Activated CD8-positive, alpha-beta T cell treated with anti-CD3 and anti-CD28 coated beads, Interleukin-2, amount 10 ng/mL, durations not matched to agents 7 days and 5 days (primary cell): ENCODE data around the gene NLE1. TPM values are rescaled to one million over a fixed set of nuclear protein-coding genes. Genes with fewer than 3 reads are reported as not detected.
"Not testable (repeated sequence)": the region's sequence is repeated elsewhere in the genome, so short reads cannot be mapped to it uniquely, and the experiment has no call there.

Source experiments
- ATAC-seq: fragments of 150-1000 bp; cut with Tn5 transposase; one replicate; pipeline ENCODE4 v1.10.0; 2021; ENCODE audit warnings: moderate library complexity
- CTCF ChIA-PET: fragments of 350-600 bp; sonication (Branson Sonifier 250); formaldehyde crosslinking; loops from one replicate; lab custom pipeline; 2021; ENCODE audit warnings: antibody characterized with exemption; lab: Charles Lee
- POLR2A ChIA-PET: fragments of 350-600 bp; sonication (Branson Sonifier 250); formaldehyde crosslinking; loops from one replicate; lab custom pipeline; 2021; ENCODE audit warnings: antibody characterized with exemption; lab: Charles Lee
- DNase-seq: peaks from one replicate; pipeline ENCODE4 v3.0.0-alpha.2; 2020
- H3K27ac Mint-ChIP-seq: one replicate; pipeline ENCODE4 v1.8.0; 2021; ENCODE audit warnings: mild to moderate bottlenecking, mixed read lengths
- H3K27me3 Mint-ChIP-seq: one replicate; pipeline ENCODE4 v1.8.0; 2021; ENCODE audit warnings: low read depth, mixed read lengths
- H3K36me3 Mint-ChIP-seq: one replicate; pipeline ENCODE4 v1.8.0; 2021; ENCODE audit warnings: low read depth, mixed read lengths
- H3K4me1 Mint-ChIP-seq: one replicate; pipeline ENCODE4 v1.8.0; 2021; ENCODE audit warnings: low read depth, mixed read lengths
- H3K4me3 Mint-ChIP-seq: one replicate; pipeline ENCODE4 v1.8.0; 2021; ENCODE audit warnings: mild to moderate bottlenecking, mixed read lengths
- H3K9me3 Mint-ChIP-seq: one replicate; pipeline ENCODE4 v1.8.0; 2022; ENCODE audit warnings: mixed read lengths; ENCODE audit not compliant: insufficient read depth
- total RNA-seq, 2 experiments: library from RNA; stranded (reverse); gene quantifications; one replicate each; pipeline ENCODE4 v1.2.3, GENCODE V29; 2021

Gene NLE1
- 10 to 100 TPM; 22.1 to 23.3 TPM for total RNA-seq

- DNase-seq (peak; percentile 91), ATAC-seq (peak; percentile 95)
- CTCF ChIA-PET = interaction anchor here (0.6 to 2.6 kb wide), 15 partner anchors 11 to 622 kb away, joined by 3 to 9 read pairs (median 4); partner anchors contain the start of genes RAD51D and SLFN12L
- H3K36me3 Mint-ChIP-seq = peaks cover 20% of the 10 kb centered on the region
- H3K4me3 Mint-ChIP-seq = peak within 1 kb of the TSS; percentile 82
- H3K9me3 Mint-ChIP-seq = no peaks in the 10 kb centered on the region
- H3K4me1 Mint-ChIP-seq = peaks cover 21% of the 10 kb centered on the region
- peak within 1 kb of the TSS; percentile 80 for H3K27ac Mint-ChIP-seq
- POLR2A ChIA-PET = interaction anchor here (0.8 to 1.5 kb wide), 6 partner anchors 52 to 396 kb away, joined by 3 to 7 read pairs (median 3); partner anchors contain the start of genes SLFN12L and SLFN5
- no peaks in the 10 kb centered on the region for H3K27me3 Mint-ChIP-seq
Observed at GRCh38 chr17:35141681-35142466, at the start of gene NLE1. Gene NLE1 (minus strand): TSS chr17:35142303. CDS start chr17:35142275, 28 bp downstream.

DNA sequence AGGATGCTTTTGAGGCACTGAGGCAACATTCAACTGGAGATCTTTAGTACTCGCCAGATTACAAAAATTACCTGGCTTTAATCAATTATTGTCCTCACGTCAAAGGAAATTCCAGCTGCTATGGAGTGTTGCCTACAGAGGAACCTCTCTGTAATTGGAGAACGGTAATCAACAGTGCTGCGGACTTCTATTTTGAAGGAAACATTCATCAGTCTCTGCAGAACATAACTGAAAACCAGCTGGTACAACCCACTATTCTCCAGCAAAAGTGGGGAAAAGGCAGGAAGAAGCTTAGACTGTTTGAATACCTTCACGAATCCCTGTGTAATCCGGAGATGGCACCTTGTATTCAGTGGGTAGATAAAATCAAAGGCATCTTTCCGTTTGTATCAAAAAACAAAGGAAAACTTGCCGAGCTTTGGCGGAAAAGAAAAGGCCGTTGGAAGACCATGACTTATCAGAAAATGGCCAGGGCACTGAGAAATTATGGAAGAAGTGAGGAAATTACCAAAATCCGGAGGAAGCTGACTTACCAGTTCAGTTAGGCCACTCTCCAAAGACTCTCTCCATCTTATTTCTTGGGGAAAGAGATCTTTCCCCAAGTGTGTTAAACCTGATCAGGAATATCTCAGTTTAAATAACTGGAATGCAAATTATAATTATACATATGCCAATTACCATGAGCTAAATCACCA, 49.0 kb upstream of the NLE1 start:
- POLR2A ChIA-PET = interaction anchor here (1.2 to 3.8 kb wide), 2 partner anchors 23 to 50 kb away, joined by 6 to 36 read pairs; partner anchors contain the start of gene SLFN5
- H3K9me3 Mint-ChIP-seq = peaks cover 3% of the 10 kb centered on the region
- H3K36me3 Mint-ChIP-seq = peaks cover 12% of the 10 kb centered on the region
- no peaks in the 10 kb centered on the region for H3K27me3 Mint-ChIP-seq
- H3K27ac Mint-ChIP-seq = no peak overlapping the region
- peak; percentile 13 for DNase-seq
- H3K4me3 Mint-ChIP-seq = no peak overlapping the region
- ATAC-seq = no peak
- peaks cover 49% of the 10 kb centered on the region for H3K4me1 Mint-ChIP-seq
- CTCF ChIA-PET = interaction anchor here (1.2 to 2.8 kb wide), 3 partner anchors 20 to 50 kb away, joined by 3 to 9 read pairs (median 6); no protein-coding TSS in a partner anchor

DNA sequence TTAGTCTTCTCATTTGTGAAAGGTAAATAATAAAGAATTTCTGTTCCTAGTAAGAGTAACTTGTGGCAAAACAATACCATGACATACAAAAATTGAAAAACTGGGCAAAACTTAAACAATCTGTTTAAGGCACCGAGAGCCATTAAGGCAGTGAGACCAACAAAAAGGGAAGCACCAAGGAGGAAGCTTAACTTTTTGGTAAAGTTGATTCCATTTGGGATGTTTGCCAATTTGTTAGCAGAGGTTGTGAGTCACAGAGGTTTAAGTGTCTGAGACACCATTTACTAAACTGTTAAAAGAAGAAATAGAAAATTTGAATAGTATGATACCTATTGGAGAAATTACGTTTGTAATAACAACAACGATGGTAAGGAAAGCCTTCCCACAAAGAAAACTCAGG, 47.2 kb upstream of the NLE1 start:
- peak; percentile 7 for DNase-seq
- no peak for ATAC-seq
- ChIA-PET POLR2A (interaction anchor here (0.6 to 3.8 kb wide), 4 partner anchors 11 to 348 kb away, joined by 3 to 38 read pairs (median 20); partner anchors contain the start of genes SLFN12L and SLFN5), CTCF (interaction anchor here (0.6 to 2.8 kb wide), 2 partner anchors 9 to 52 kb away, joined by 3 to 9 read pairs; no protein-coding TSS in a partner anchor)
- H3K27ac Mint-ChIP-seq = no peak overlapping the region
- H3K4me1 Mint-ChIP-seq = peaks cover 55% of the 10 kb centered on the region
- H3K4me3 Mint-ChIP-seq = peak overlapping the region; percentile 58
- H3K27me3 Mint-ChIP-seq = no peaks in the 10 kb centered on the region
- H3K36me3 Mint-ChIP-seq = peaks cover 11% of the 10 kb centered on the region
- H3K9me3 Mint-ChIP-seq = no peaks in the 10 kb centered on the region

- Mint-ChIP-seq H3K27me3 (no peaks in the 10 kb centered on the region), H3K36me3 (peaks cover 11% of the 10 kb centered on the region), H3K4me1 (peaks cover 56% of the 10 kb centered on the region), H3K27ac (peak overlapping the region; percentile 78), H3K4me3 (peak overlapping the region; percentile 51), H3K9me3 (no peaks in the 10 kb centered on the region)
- ATAC-seq (peak; percentile 51), DNase-seq (peak; percentile 23)
- CTCF ChIA-PET = interaction anchor here (0.6 to 1.5 kb wide), 5 partner anchors 20 to 112 kb away, joined by 3 to 7 read pairs (median 3); partner anchors contain the start of gene SLFN5
- POLR2A ChIA-PET = interaction anchor here (0.6 to 3.8 kb wide), 5 partner anchors 10 to 347 kb away, joined by 3 to 38 read pairs (median 5); partner anchors contain the start of gene SLFN5
Observed at GRCh38 chr17:35188111-35188510, 46.0 kb upstream of the NLE1 start.

DNA sequence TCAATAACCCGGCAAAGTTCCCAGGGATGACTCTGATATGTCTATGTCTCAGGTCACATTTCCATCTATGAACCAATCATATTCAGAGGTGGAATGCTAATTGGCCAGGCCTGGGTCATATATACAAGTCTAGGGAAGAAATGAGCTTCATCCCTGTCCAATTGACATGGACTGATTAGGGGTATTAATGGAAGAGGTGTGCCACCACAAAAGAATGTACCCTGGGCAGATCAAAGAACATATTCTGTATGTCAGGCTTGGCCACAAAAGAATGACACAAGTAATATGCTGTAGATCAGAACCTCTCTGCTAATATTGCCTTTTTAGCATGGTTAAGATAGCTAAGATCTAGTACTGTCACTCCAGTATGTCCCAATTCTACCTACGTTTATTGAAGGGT, 45.4 kb upstream of the NLE1 start:
- POLR2A ChIA-PET = interaction anchor here (0.6 to 3.8 kb wide), 5 partner anchors 9 to 347 kb away, joined by 3 to 38 read pairs (median 5); partner anchors contain the start of gene SLFN5
- CTCF ChIA-PET = interaction anchor here (0.6 to 1.5 kb wide), 4 partner anchors 19 to 55 kb away, joined by 3 to 7 read pairs (median 3); partner anchors contain the start of gene SLFN5
- Mint-ChIP-seq H3K27me3 (no peaks in the 10 kb centered on the region), H3K4me1 (peaks cover 51% of the 10 kb centered on the region), H3K4me3 (no peak overlapping the region), H3K27ac (no peak overlapping the region), H3K36me3 (peaks cover 9% of the 10 kb centered on the region), H3K9me3 (no peaks in the 10 kb centered on the region)
- DNase-seq = peak; percentile 14
- no peak for ATAC-seq

- CTCF ChIA-PET = no interaction called here
- no peaks in the 10 kb centered on the region for H3K27me3 Mint-ChIP-seq
- H3K9me3 Mint-ChIP-seq = no peaks in the 10 kb centered on the region
- POLR2A ChIA-PET = interaction anchor here (0.7 to 1.7 kb wide), 3 partner anchors 28 to 57 kb away, joined by 4 to 7 read pairs (median 4); partner anchors contain the start of gene SLFN5
- H3K27ac Mint-ChIP-seq = no peak overlapping the region
- DNase-seq = peak; percentile 12
- H3K36me3 Mint-ChIP-seq = peaks cover 4% of the 10 kb centered on the region
- peaks cover 48% of the 10 kb centered on the region for H3K4me1 Mint-ChIP-seq
- ATAC-seq = no peak
- H3K4me3 Mint-ChIP-seq = no peak overlapping the region
Observed at GRCh38 chr17:35185849-35186248, 43.7 kb upstream of the NLE1 start.

- Mint-ChIP-seq H3K27me3 (no peaks in the 10 kb centered on the region), H3K4me3 (no peak overlapping the region), H3K9me3 (no peaks in the 10 kb centered on the region), H3K36me3 (peaks cover 4% of the 10 kb centered on the region), H3K4me1 (peaks cover 57% of the 10 kb centered on the region), H3K27ac (no peak overlapping the region)
- ATAC-seq (no peak), DNase-seq (peak; percentile 13)
- POLR2A ChIA-PET = interaction anchor here (0.5 to 1.3 kb wide), 3 partner anchors 45 to 347 kb away, joined by 3 to 5 read pairs (median 3); partner anchors contain the start of gene SLFN5
- CTCF ChIA-PET = interaction anchor here (1.1 kb wide), 1 partner anchor 30 kb away, joined by 3 read pairs; no protein-coding TSS in a partner anchor
Observed at GRCh38 chr17:35184274-35184673, 42.2 kb upstream of the NLE1 start.

DNA sequence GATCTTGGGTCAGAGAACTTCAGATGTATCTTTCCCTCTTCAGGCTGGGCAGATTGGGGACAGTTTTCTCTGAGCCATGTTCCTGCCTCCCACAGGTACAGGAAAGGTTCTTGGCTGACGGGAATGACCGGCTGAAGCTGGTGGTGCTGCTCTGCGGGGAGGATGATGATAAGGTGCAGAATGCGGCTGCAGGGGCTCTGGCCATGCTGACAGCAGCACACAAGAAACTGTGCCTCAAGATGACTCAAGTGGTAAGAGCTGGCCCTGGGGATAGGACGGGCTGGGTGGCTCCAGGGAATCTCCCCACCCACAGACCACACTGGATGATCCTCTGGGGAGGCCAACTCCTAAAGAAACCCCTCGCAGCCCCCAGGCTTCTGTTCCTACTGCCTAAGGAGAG, 41.2 kb upstream of the NLE1 start:
- no peak overlapping the region for H3K4me3 Mint-ChIP-seq
- POLR2A ChIA-PET = interaction anchor here (0.8 to 1.3 kb wide), 3 partner anchors 31 to 60 kb away, joined by 3 to 5 read pairs (median 5); partner anchors contain the start of gene SLFN5
- peak; percentile 19 for DNase-seq
- H3K27me3 Mint-ChIP-seq = no peaks in the 10 kb centered on the region
- ATAC-seq = no peak
- peaks cover 58% of the 10 kb centered on the region for H3K4me1 Mint-ChIP-seq
- CTCF ChIA-PET = interaction anchor here (1.1 to 1.6 kb wide), 2 partner anchors 31 to 57 kb away, joined by 3 to 4 read pairs; no protein-coding TSS in a partner anchor
- H3K27ac Mint-ChIP-seq = no peak overlapping the region
- no peaks in the 10 kb centered on the region for H3K9me3 Mint-ChIP-seq
- peaks cover 10% of the 10 kb centered on the region for H3K36me3 Mint-ChIP-seq

- Mint-ChIP-seq H3K4me1 (peaks cover 66% of the 10 kb centered on the region), H3K36me3 (peaks cover 13% of the 10 kb centered on the region)
- DNase-seq = peak; percentile 8
- ATAC-seq, CTCF ChIA-PET, H3K4me3 Mint-ChIP-seq, H3K9me3 Mint-ChIP-seq, H3K27ac Mint-ChIP-seq, H3K27me3 Mint-ChIP-seq: not testable (repeated sequence)
- POLR2A ChIA-PET = interaction anchor here (0.9 kb wide), 1 partner anchor 35 kb away, joined by 3 read pairs; no protein-coding TSS in a partner anchor
Observed at GRCh38 chr17:35179379-35179778, 37.3 kb upstream of the NLE1 start.

DNA sequence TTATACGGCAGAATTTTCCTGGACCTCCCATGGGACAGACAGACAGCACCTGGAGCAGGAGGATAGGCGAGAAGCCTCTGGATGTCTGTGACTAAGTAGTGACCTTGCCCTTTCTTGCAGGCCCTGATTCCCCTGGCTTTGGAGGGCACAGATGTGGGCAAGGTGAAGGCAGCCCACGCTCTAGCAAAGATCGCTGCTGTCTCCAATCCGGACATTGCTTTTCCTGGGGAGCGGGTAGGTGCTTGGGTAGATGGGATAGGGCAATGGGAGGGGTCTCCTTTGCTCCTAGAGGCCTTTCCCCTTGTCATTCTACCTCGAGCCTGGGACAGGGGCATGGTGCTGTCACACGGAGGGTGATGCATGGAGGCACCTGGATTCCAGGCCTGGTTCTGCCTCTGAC, 34.8 kb upstream of the NLE1 start:
- peaks cover 13% of the 10 kb centered on the region for H3K36me3 Mint-ChIP-seq
- H3K27ac Mint-ChIP-seq = peak overlapping the region; percentile 92
- H3K9me3 Mint-ChIP-seq = no peaks in the 10 kb centered on the region
- ATAC-seq = no peak
- no peaks in the 10 kb centered on the region for H3K27me3 Mint-ChIP-seq
- H3K4me3 Mint-ChIP-seq = no peak overlapping the region
- DNase-seq = peak; percentile 17
- CTCF ChIA-PET = no interaction called here
- POLR2A ChIA-PET = no interaction called here
- peaks cover 68% of the 10 kb centered on the region for H3K4me1 Mint-ChIP-seq
